ENCODE results near the gene CDK10.

Gene CDK10, protein sequence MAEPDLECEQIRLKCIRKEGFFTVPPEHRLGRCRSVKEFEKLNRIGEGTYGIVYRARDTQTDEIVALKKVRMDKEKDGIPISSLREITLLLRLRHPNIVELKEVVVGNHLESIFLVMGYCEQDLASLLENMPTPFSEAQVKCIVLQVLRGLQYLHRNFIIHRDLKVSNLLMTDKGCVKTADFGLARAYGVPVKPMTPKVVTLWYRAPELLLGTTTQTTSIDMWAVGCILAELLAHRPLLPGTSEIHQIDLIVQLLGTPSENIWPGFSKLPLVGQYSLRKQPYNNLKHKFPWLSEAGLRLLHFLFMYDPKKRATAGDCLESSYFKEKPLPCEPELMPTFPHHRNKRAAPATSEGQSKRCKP

DNA sequence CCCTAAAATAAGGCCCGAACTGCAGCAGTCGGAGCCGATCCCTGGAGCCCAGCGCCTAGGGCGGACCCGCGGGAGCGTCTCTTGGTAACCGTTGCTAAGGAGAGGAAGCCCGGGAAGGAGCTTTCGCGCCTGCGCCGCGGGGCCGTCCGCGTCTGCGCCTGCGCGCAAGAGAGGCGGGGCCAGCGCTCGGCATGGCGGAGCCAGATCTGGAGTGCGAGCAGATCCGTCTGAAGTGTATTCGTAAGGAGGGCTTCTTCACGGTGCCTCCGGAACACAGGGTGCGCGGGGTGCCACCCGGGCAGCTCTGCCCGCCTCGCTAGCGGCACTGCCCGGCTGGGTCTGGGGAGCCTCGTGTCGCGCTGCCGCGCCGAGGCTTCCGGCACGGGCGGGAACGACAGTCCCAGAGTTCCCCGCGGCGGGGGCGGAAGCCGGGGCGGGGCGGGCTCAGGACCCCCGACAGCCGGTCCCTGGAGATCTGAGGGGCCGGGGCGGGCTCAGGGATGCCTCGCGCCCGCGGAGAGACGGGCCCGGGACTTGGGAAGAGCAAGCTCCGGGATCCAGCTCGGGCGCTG, at the start of gene CDK10:
CDK10 (plus strand) TSS at position 170 of the 572 bp plus-strand sequence; CDS start at position 192, 22 bp downstream.
- TF ChIP-seq EGR1 (IDR thresholded peaks at IDR 0.05) (peak; percentile 22; the same call in 1 of the 2 replicates), TEAD4 (IDR thresholded peaks at IDR 0.05) (peak; percentile 5; the same call in 1 of the 2 replicates), TCF12 (IDR thresholded peaks at IDR 0.05; ENCODE audit: low read depth) (peak; percentile 59; the same call in 1 of the 2 replicates), ZBTB7A (IDR thresholded peaks at IDR 0.05; ENCODE audit: low read depth) (no peak; the same call in 1 of the 2 replicates), RAD21 (IDR thresholded peaks at IDR 0.05; ENCODE audit: low read depth) (no peak), CEBPB (IDR thresholded peaks at IDR 0.05) (no peak), FOXM1 (IDR thresholded peaks at IDR 0.05; ENCODE audit: borderline replicate concordance, low read depth) (peak; percentile 45; the same call in 1 of the 2 replicates), YY1 (IDR thresholded peaks at IDR 0.05; ENCODE audit: low read depth) (peak; percentile 91), TAF1 (IDR thresholded peaks at IDR 0.05; ENCODE audit: low read depth) (peak; percentile 83), NFIC (IDR thresholded peaks at IDR 0.05) (no peak), CREB1 (IDR thresholded peaks at IDR 0.05; ENCODE audit: low read depth) (no peak), EP300 (IDR thresholded peaks at IDR 0.05; ENCODE audit: borderline replicate concordance) (no peak; the same call in 1 of the 2 replicates)
- TF ChIP-seq, protein P1, sequence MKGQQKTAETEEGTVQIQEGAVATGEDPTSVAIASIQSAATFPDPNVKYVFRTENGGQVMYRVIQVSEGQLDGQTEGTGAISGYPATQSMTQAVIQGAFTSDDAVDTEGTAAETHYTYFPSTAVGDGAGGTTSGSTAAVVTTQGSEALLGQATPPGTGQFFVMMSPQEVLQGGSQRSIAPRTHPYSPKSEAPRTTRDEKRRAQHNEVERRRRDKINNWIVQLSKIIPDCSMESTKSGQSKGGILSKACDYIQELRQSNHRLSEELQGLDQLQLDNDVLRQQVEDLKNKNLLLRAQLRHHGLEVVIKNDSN (IDR thresholded peaks at IDR 0.05) = no peak
- TF ChIP-seq, protein P2, sequence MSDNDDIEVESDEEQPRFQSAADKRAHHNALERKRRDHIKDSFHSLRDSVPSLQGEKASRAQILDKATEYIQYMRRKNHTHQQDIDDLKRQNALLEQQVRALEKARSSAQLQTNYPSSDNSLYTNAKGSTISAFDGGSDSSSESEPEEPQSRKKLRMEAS (IDR thresholded peaks at IDR 0.05) = peak; percentile 95
- TF ChIP-seq, protein P3, sequence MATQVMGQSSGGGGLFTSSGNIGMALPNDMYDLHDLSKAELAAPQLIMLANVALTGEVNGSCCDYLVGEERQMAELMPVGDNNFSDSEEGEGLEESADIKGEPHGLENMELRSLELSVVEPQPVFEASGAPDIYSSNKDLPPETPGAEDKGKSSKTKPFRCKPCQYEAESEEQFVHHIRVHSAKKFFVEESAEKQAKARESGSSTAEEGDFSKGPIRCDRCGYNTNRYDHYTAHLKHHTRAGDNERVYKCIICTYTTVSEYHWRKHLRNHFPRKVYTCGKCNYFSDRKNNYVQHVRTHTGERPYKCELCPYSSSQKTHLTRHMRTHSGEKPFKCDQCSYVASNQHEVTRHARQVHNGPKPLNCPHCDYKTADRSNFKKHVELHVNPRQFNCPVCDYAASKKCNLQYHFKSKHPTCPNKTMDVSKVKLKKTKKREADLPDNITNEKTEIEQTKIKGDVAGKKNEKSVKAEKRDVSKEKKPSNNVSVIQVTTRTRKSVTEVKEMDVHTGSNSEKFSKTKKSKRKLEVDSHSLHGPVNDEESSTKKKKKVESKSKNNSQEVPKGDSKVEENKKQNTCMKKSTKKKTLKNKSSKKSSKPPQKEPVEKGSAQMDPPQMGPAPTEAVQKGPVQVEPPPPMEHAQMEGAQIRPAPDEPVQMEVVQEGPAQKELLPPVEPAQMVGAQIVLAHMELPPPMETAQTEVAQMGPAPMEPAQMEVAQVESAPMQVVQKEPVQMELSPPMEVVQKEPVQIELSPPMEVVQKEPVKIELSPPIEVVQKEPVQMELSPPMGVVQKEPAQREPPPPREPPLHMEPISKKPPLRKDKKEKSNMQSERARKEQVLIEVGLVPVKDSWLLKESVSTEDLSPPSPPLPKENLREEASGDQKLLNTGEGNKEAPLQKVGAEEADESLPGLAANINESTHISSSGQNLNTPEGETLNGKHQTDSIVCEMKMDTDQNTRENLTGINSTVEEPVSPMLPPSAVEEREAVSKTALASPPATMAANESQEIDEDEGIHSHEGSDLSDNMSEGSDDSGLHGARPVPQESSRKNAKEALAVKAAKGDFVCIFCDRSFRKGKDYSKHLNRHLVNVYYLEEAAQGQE (IDR thresholded peaks at IDR 0.05; ENCODE audit: low read depth) = no peak

DNA sequence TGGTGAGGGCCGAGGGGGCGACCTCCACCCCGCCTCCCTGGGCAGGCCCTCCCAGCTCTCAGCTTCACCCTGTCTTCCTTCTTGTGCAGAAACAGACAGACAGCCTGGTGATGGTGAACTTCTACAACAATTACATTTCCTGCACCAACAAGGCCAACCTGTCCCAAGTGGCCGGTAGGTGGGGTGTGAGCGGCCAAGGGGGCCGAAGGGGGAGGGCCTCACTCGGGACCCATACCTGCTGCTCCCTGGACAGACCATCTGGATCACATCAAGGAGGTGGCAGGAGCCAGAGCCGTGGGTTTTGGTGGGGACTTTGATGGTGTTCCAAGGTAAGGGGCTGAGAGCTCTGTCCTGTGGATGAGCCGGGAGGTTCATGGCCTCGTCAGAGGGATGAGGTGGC, 49.1 kb upstream of the CDK10 start:
- TF ChIP-seq, protein P3 (IDR thresholded peaks at IDR 0.05; ENCODE audit: low read depth) = no peak
- TF ChIP-seq TEAD4 (IDR thresholded peaks at IDR 0.05) (no peak), FOXM1 (IDR thresholded peaks at IDR 0.05; ENCODE audit: borderline replicate concordance, low read depth) (no peak), EP300 (IDR thresholded peaks at IDR 0.05; ENCODE audit: borderline replicate concordance) (no peak), ZBTB7A (IDR thresholded peaks at IDR 0.05; ENCODE audit: low read depth) (no peak), TAF1 (IDR thresholded peaks at IDR 0.05; ENCODE audit: low read depth) (no peak), CEBPB (IDR thresholded peaks at IDR 0.05) (no peak), TCF12 (IDR thresholded peaks at IDR 0.05; ENCODE audit: low read depth) (no peak), RAD21 (IDR thresholded peaks at IDR 0.05; ENCODE audit: low read depth) (no peak), YY1 (IDR thresholded peaks at IDR 0.05; ENCODE audit: low read depth) (no peak), CREB1 (IDR thresholded peaks at IDR 0.05; ENCODE audit: low read depth) (no peak), EGR1 (IDR thresholded peaks at IDR 0.05) (no peak), NFIC (IDR thresholded peaks at IDR 0.05) (no peak)
- TF ChIP-seq, protein P1 (IDR thresholded peaks at IDR 0.05) = no peak
- TF ChIP-seq, protein P2 (IDR thresholded peaks at IDR 0.05) = no peak

DNA sequence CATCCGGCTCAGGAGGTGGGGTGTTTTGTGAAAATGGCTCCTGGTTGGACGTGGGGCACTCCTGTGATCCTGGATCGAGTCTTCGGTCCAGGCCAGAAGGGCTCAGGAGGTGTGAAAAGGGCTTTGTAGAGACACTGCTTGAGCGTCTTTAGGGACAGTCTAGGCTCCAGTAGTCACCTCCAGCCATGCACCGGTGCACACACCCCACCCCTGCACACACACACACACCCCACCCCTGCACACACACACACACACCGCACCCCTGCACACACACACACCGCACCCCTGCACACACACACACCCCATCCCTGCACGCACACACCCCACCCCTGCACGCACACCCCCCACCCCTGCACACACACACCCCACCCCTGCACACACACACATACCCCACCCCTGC, 48.0 kb upstream of the CDK10 start:
- TF ChIP-seq, protein P1 (IDR thresholded peaks at IDR 0.05) = no peak
- no peak for TF ChIP-seq TCF12 (IDR thresholded peaks at IDR 0.05; ENCODE audit: low read depth)
- TF ChIP-seq NFIC (IDR thresholded peaks at IDR 0.05) = no peak

DNA sequence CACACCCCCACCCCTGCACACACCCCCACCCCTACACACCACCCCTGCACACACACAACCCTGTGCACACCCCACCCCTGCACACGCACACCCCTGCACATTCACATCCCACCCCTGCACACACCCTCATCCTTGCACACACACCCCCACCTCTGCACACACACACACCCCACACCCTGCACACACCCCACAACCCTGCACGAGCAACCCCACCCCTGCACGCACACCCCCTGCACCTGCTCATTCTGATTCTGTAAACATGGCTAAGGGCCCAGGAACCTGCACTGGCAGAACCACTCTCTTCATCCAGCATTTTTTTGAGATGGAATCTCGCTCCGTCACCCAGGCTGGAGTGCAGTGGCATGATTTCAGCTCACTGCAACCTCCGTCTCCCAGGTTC, 47.1 kb upstream of the CDK10 start:
- no peak for TF ChIP-seq TCF12 (IDR thresholded peaks at IDR 0.05; ENCODE audit: low read depth)

DNA sequence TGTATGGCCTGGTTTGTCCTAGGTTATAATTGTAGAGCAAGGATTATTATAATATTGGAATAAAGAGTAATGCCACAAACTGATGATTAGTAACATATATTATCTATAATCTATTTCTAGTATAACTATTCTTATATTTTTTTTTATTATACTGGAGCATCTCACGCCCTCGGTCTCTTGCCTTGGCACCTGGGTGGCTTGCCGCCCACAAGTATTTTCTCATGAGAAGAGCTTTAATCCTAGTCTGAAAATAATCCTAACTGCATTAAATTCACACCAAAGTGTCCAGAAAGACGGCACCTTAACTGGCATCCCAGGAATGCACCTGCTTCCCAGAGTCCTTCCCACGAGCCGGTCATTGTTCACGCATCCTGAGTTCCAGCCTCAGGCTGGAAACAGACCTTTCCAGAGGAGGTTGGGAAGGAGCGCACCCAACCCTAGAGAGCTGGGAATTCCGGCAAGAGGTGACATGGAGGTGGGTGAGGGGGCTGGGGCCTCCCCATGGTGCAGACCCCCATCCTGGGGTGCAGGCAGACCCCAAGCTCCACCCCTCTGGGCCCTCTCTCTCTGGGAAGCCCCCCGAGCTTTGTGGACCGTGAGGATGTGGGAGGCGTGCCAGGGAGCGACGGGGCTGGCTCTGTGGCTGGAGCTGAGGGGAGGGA, 44.9 kb upstream of the CDK10 start:
- TF ChIP-seq TEAD4 (IDR thresholded peaks at IDR 0.05) (peak; percentile 39; the same call in 1 of the 2 replicates), TCF12 (IDR thresholded peaks at IDR 0.05; ENCODE audit: low read depth) (no peak), YY1 (IDR thresholded peaks at IDR 0.05; ENCODE audit: low read depth) (no peak), NFIC (IDR thresholded peaks at IDR 0.05) (no peak), FOXM1 (IDR thresholded peaks at IDR 0.05; ENCODE audit: borderline replicate concordance, low read depth) (no peak)

Data from Ishikawa (cell line).